Endometrial microvascular endothelial cells (primary cell): ENCODE measurements around the gene SESN1. TPM values are rescaled to one million over a fixed set of nuclear protein-coding genes. Genes with fewer than 3 reads are reported as not detected.
"Not testable (repeated sequence)": the region's sequence is repeated elsewhere in the genome, so short reads cannot be mapped to it uniquely, and the experiment has no call there.

Experiments
- in situ Hi-C: cut with HindIII; loops from 2 replicates; pipeline ENCODE4 v1.10.0; 2017; ENCODE audit warnings: low sequenced_read_pairs, low pct_unique_long_range_greater_than_20kb; ENCODE audit errors: inconsistent ontology term
- total RNA-seq: library from RNA; depleted of rRNA; stranded (reverse); fragments of >200 nt; gene quantifications from one replicate; pipeline ENCODE4 v1.2.3, GENCODE V29; 2015; ENCODE audit errors: inconsistent ontology term

The SESN1 gene
- 26.5 TPM for total RNA-seq

DNA sequence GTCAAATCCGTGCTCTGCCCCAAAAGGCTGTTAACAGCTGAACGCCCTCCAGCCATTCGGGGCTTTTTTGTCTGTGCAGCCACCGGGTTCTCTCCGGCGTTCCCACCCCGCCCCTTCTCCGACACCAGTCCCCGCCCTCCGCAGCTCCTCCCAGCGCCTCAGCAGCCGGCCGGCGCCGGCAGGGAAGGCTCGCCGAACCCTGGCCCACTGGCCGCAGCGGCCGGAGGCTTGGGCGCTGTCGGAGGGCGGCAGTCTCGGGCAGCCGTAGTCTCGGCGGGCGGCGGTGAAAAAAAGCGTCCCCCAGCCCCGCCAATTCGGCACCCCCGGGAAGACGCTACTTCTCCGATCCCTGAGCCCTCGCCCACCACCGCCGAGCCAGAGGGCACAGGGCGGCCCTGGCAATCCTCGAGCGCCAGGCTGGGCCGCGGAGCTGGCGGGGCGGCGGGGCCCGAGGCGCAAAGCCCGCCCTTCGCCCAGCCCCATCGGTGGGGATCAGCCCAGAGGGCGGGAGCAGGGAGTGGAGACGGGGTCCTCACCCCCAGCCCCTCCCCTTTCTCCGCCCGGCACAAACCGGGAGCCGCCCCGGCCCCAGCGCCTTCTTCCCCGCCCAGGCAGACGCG, at the start of gene SESN1:
TSS of gene SESN1 (minus strand) at position 431 of the 620 bp plus-strand sequence. CDS start 773 bp downstream, outside the sequence.
- in situ Hi-C loops = loop anchor here (25.0 kb wide), 1 partner anchor 557 kb away; no protein-coding TSS in a partner anchor

GRCh38 chr6:109143191-109143590, 48.5 kb upstream of the SESN1 start:
- in situ Hi-C loops = no loop called here

GRCh38 chr6:109142067-109142466, 47.4 kb upstream of the SESN1 start:
- in situ Hi-C loops = not testable (repeated sequence)

GRCh38 chr6:109139109-109139508, 44.5 kb upstream of the SESN1 start:
- in situ Hi-C loops = no loop called here

GRCh38 chr6:109136530-109136929, 41.9 kb upstream of the SESN1 start:
- in situ Hi-C loops = not testable (repeated sequence)

DNA sequence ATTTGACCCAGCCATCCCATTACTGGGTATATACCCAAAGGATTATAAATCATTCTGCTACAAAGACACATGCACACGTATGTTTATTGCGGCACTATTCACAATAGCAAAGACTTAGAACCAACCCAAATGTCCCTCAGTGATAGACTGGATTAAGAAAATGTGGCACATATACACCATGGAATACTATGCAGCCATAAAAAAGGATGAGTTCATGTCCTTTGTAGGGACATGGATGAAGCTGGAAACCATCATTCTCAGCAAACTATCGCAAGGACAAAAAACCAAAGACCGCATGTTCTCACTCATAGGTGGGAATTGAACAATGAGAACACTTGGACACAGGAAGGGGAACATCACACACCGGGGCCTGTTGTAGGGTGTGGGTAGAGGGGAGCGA, 41.4 kb upstream of the SESN1 start:
- in situ Hi-C loops = not testable (repeated sequence)

DNA sequence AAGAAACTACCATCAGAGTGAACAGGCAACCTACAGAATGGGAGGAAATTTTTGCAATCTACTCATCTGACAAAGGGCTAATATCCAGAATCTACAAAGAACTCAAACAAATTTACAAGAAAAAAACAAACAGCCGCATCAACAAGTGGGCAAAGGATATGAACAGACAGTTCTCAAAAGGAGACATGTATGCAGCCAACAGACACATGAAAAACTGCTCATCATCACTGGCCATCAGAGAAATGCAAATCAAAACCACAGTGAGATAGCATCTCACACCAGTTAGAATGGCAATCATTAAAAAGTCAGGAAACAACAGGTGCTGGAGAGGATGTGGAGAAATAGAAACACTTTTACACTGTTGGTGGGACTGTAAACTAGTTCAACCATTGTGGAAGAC, 41.0 kb upstream of the SESN1 start:
- in situ Hi-C loops = not testable (repeated sequence)

GRCh38 chr6:109130065-109130464, 35.4 kb upstream of the SESN1 start:
- in situ Hi-C loops = no loop called here

DNA sequence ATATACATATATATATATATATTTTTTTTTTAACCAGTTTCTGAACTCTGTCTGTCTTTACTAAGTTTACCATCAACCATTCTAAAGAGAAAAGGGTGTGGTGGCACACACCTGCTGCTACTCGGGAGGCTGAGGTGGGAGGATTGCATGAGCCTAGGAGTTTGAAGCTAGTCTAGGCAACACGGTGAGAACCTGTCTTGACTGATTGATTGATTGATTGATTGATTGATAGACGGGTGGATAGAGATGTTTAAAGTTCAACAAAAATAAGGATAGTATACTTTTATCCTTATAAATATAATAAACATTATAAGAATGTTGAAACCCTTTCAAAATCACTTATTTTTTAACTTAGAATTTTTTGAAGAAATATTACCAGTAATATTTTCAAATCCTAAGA, 30.9 kb upstream of the SESN1 start:
- in situ Hi-C loops = no loop called here

- in situ Hi-C loops = no loop called here
Observed at GRCh38 chr6:109124219-109124618, 29.6 kb upstream of the SESN1 start.

DNA sequence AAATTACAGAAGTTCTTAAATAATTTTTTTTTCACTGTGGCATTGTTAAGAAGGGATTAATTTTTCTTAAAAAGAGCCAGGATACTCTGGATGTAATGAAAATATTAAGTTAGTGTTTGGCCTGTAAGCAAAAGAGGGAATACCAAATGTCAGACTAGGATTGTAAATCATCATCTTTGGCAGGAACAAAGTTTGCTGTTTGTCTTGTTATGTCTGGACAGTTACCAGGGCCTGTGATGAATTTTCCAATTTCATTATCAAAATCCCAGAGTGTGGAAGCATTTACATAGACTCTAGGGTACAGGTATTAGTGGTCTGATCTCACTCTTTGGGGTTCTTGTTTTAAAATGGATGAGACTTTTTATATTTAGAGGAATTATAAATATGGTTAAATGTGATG, 26.8 kb upstream of the SESN1 start:
- in situ Hi-C loops = no loop called here

DNA sequence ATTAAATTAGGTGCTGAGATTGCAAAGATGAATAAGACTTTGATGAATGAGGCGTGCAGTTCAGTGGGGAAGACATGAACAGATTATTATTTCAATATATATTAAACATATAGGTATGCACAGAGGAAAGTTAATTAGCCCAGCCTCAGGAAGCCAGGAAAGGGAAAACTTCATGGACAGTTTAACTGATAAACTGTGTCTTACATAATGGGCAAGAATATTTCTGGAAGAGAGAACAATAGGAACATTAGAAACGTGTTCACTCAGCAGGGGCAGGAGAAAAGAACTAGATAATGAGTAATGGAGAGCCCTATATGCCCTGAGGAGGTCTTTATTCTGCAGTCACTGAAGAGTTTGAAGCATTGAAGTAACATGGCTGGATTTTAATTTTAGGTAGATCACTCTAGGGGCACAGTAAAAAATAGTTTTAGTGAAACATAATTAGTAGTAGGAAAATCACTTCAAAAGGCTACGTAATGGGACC, 24.3 kb upstream of the SESN1 start:
- in situ Hi-C loops = no loop called here

- in situ Hi-C loops = no loop called here
Observed at GRCh38 chr6:109118337-109118736, 23.7 kb upstream of the SESN1 start.

DNA sequence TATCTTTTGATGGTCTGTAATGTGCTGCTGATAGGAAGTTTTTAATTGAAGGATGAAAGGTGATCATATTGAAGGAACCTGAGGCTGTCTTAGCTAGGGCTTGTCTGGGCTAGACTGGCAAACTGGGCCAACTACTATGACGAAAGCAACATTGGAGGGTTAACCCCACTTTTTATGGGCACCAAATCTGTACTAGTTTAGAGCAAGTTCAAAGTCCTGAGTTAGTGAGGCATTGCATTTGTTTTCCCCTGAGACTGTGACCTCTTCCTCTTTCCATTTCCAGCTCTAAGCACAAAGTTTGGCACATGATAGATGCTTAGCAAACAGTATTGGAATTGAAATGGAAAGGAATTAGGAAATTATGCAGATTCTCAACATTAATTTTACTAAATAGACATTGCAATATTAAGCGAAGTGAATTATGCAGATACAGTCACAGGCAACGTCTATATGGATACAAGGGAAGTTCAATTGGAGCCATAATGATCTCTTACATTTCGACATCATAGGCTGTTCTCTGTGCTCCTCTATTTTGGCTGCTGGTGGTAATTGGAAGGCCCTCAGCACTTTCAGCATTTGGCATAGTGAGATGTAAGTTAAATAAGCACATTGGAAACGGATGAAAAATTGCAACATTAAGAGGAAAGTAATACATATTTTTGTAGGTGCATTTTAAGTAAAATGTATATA, 22.8 kb upstream of the SESN1 start:
- in situ Hi-C loops = no loop called here

- in situ Hi-C loops = not testable (repeated sequence)
Observed at GRCh38 chr6:109112663-109113062, 18.0 kb upstream of the SESN1 start.

- in situ Hi-C loops = not testable (repeated sequence)
Observed at GRCh38 chr6:109109663-109110062, 15.0 kb upstream of the SESN1 start.

- in situ Hi-C loops = no loop called here
Observed at GRCh38 chr6:109105681-109106080, 11.0 kb upstream of the SESN1 start.

DNA sequence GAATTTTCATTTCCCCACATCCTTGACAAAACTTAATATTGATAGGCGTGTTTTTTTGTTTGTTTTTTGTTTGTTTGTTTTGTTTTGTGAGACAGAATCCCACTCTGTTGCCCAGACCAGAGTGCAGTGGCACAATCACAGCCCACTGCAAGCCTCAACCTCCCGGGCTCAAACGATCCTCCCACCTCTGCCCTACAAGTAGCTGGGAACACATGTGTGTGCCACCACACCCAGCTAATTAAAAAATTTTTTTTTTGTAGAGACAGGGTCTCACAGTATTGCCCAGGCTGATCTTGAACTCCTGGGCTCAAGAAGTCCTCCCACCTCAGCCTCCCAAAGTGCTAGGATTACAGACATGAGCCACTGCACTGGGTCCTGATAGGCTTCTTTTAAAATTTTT, 9.9 kb upstream of the SESN1 start:
- in situ Hi-C loops = no loop called here

DNA sequence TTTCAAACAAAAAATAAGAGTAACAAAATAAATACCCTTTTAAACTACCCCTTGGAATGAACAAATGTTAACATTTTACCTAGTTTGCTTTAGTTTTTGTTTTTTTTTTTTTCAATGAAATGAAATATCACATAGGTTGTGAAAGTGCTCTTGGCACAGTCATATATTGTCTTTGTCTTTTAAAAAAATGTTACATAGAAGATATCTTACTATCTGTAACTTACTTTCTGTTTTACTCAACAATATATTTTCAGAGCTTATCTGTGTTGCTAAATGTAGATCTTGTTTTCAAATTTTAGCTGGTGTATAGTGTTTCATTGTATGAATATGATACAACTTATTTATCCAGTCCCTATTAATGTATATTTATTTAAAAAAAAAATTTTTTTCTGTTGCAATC, 9.3 kb upstream of the SESN1 start:
- in situ Hi-C loops = no loop called here

- in situ Hi-C loops = no loop called here
Observed at GRCh38 chr6:109102762-109103161, 8.1 kb upstream of the SESN1 start.
